ENCODE data around the gene PRDM15. TPM values are rescaled to one million over a fixed set of nuclear protein-coding genes. Genes with fewer than 3 reads are reported as not detected.

The PRDM15 gene
- polyA plus RNA-seq, 3 donors, result 0.19 to 19.0 (median 0.74) TPM

GRCh38 chr21:41887667-41888066, 8.5 kb upstream of the PRDM15 start:
- Histone ChIP-seq H3K9ac (ENCODE audit: insufficient read depth, low read length, poor library complexity, severe bottlenecking) (no peak overlapping the region), H3K27me3 (ENCODE audit: control insufficient read depth in 2 of 2, insufficient read depth in 2 of 2, low read length in 2 of 2) (no peaks in the 10 kb centered on the region), H3K79me2 (ENCODE audit: insufficient read depth, low read length) (no peaks in the 10 kb centered on the region), H3K4me2 (replicated peaks; ENCODE audit: extremely low read depth, low read length, poor library complexity, severe bottlenecking) (no peak overlapping the region), H2AFZ (ENCODE audit: insufficient read depth, low read depth, low read length, poor library complexity, severe bottlenecking) (no peak overlapping the region), H3K4me3 (replicated peaks in 1 of 3; ENCODE audit: low read depth in 2 of 3, low read length in 3 of 3) (no peak overlapping the region), H3K27ac (ENCODE audit: low read depth in 1 of 2, low read length in 2 of 2) (no peak overlapping the region), H3K9me3 (replicated peaks in 1 of 2; ENCODE audit: control insufficient read depth in 1 of 2, insufficient read depth in 1 of 2, low read length in 2 of 2) (no peaks in the 10 kb centered on the region), H3K36me3 (replicated peaks in 1 of 2; ENCODE audit: control insufficient read depth in 1 of 2, insufficient read depth in 2 of 2, low read length in 2 of 2) (peaks cover 0 to 14% of the 10 kb centered on the region in 2 donors), H4K20me1 (ENCODE audit: insufficient read depth, low read length) (no peaks in the 10 kb centered on the region), H3K4me1 (ENCODE audit: control insufficient read depth in 1 of 2, insufficient read depth in 2 of 2, low read length in 2 of 2) (peaks cover 0 to 6% of the 10 kb centered on the region in 2 donors)
- no peak overlapping the region for H3K4me3 Mint-ChIP-seq
- WGBS (ENCODE audit: insufficient coverage), result no CpG with 5 or more reads among the region's 5 CpGs
- H3K27me3 Mint-ChIP-seq (ENCODE audit: low read depth in 3 of 3), result peaks cover 0 to 8% (median 3%) of the 10 kb centered on the region in 3 donors
- H3K27ac Mint-ChIP-seq, result no peak overlapping the region
- H3K9me3 Mint-ChIP-seq, result no peaks in the 10 kb centered on the region
- no peak for TF ChIP-seq CTCF (IDR thresholded peaks at IDR 0.05)
- peaks cover 6 to 9% of the 10 kb centered on the region in 2 donors for H3K36me3 Mint-ChIP-seq
- H3K4me1 Mint-ChIP-seq, result peaks cover 16% of the 10 kb centered on the region
- intact Hi-C loops (cut with micrococcal nuclease), result loop anchor here (1.0 to 5.0 kb wide), 2 partner anchors 9 to 230 kb away; no protein-coding TSS in a partner anchor
- peak in 2 of 3 donors; percentile 29 to 44 for DNase-seq

- Histone ChIP-seq H3K9me3 (replicated peaks in 1 of 2; ENCODE audit: control insufficient read depth in 1 of 2, insufficient read depth in 1 of 2, low read length in 2 of 2) (no peaks in the 10 kb centered on the region), H3K9ac (ENCODE audit: insufficient read depth, low read length, poor library complexity, severe bottlenecking) (no peak overlapping the region), H3K79me2 (ENCODE audit: insufficient read depth, low read length) (no peaks in the 10 kb centered on the region), H2AFZ (ENCODE audit: insufficient read depth, low read depth, low read length, poor library complexity, severe bottlenecking) (no peak overlapping the region), H3K27ac (ENCODE audit: low read depth in 1 of 2, low read length in 2 of 2) (no peak overlapping the region), H3K4me3 (replicated peaks in 1 of 3; ENCODE audit: low read depth in 2 of 3, low read length in 3 of 3) (no peak overlapping the region), H3K4me2 (replicated peaks; ENCODE audit: extremely low read depth, low read length, poor library complexity, severe bottlenecking) (no peak overlapping the region), H4K20me1 (ENCODE audit: insufficient read depth, low read length) (no peaks in the 10 kb centered on the region), H3K4me1 (ENCODE audit: control insufficient read depth in 1 of 2, insufficient read depth in 2 of 2, low read length in 2 of 2) (peaks cover 0 to 6% of the 10 kb centered on the region in 2 donors), H3K36me3 (replicated peaks in 1 of 2; ENCODE audit: control insufficient read depth in 1 of 2, insufficient read depth in 2 of 2, low read length in 2 of 2) (peaks cover 0 to 14% of the 10 kb centered on the region in 2 donors), H3K27me3 (ENCODE audit: control insufficient read depth in 2 of 2, insufficient read depth in 2 of 2, low read length in 2 of 2) (no peaks in the 10 kb centered on the region)
- H3K36me3 Mint-ChIP-seq, result peaks cover 6 to 9% of the 10 kb centered on the region in 2 donors
- WGBS (ENCODE audit: insufficient coverage), result 90% methylated on average over 5 of the region's 7 CpGs
- intact Hi-C loops (cut with micrococcal nuclease), result loop anchor here in 1 of 2 donors (5.0 kb wide), 1 partner anchor 231 kb away; no protein-coding TSS in a partner anchor
- no peak for TF ChIP-seq CTCF (IDR thresholded peaks at IDR 0.05)
- H3K4me3 Mint-ChIP-seq, result no peak overlapping the region
- DNase-seq, result no peak
- peaks cover 16% of the 10 kb centered on the region for H3K4me1 Mint-ChIP-seq
- H3K9me3 Mint-ChIP-seq, result no peaks in the 10 kb centered on the region
- no peak overlapping the region for H3K27ac Mint-ChIP-seq
- H3K27me3 Mint-ChIP-seq (ENCODE audit: low read depth in 3 of 3), result peaks cover 0 to 8% (median 2%) of the 10 kb centered on the region in 3 donors
These were observed 7.2 kb upstream of the PRDM15 start for GRCh38 chr21:41886328-41886727.
